Upper lobe of left lung (tissue), 6 donors: Measurements from ENCODE around the gene MRPL51. TPM values are rescaled to one million over a fixed set of nuclear protein-coding genes. Genes with fewer than 3 reads are reported as not detected.

ENCODE experiments used
- ATAC-seq, 2 donors: fragments of 200-7000 bp; cut with Tn5 transposase; one replicate each; pipeline ENCODE4 v1.9.1; 2022; ENCODE audit warnings: mild to moderate bottlenecking in 2 of 2, moderate library complexity in 2 of 2; ENCODE audit not compliant: low FRiP score in 2 of 2
- DNase-seq, 2 donors: peaks; one replicate each; pipeline ENCODE4 v3.0.0-alpha.2; 2019 to 2020
- H3K27ac ChIP-seq, 4 donors: fragments of 200-600 bp; sonication (generic); one replicate each; pipeline ENCODE4 v1.5.1; 2016 to 2019
- H3K27me3 ChIP-seq, 4 donors: fragments of 200-600 bp; sonication (generic); one replicate each; pipeline ENCODE4 v1.5.1; 2017 to 2019
- H3K36me3 ChIP-seq, 4 donors: fragments of 200-600 bp; sonication (generic); one replicate each; pipeline ENCODE4 v1.5.1; 2016 to 2019
- H3K4me1 ChIP-seq, 4 donors: fragments of 200-600 bp; sonication (generic); one replicate each; pipeline ENCODE4 v1.5.1; 2018 to 2019
- H3K4me3 ChIP-seq, 4 donors: fragments of 200-600 bp; sonication (generic); one replicate each; pipeline ENCODE4 v1.5.1; 2017 to 2019; ENCODE audit warnings: mild to moderate bottlenecking in 2 of 4, moderate library complexity in 1 of 4
- H3K9me3 ChIP-seq, 4 donors: fragments of 200-600 bp; sonication (generic); one replicate each; pipeline ENCODE4 v1.5.1; 2018 to 2019
- EP300 ChIP-seq, 4 donors: sonication (generic); formaldehyde crosslinking; IDR thresholded peaks; one replicate each; pipeline ENCODE4 v1.5.1; 2017; ENCODE audit warnings: antibody characterized with exemption in 4 of 4, control low read depth in 2 of 4
- POLR2A ChIP-seq, 4 donors: fragments of 450-650 bp; IDR thresholded peaks; one replicate each; pipeline ENCODE4 v1.5.1; 2016 to 2017; ENCODE audit warnings: antibody characterized with exemption in 4 of 4, mild to moderate bottlenecking in 2 of 4
- POLR2AphosphoS5 ChIP-seq, 2 donors: sonication (generic); formaldehyde crosslinking; IDR thresholded peaks; one replicate each; pipeline ENCODE4 v1.5.1; 2017; ENCODE audit warnings: antibody characterized with exemption in 2 of 2
- WGBS, 2 donors: methylation state at CpG; one replicate each; pipeline ENCODE4 v1.1.5; 2017 to 2018; 5-methylcytosine and 5-hydroxymethylcytosine counted together
- total RNA-seq, 6 donors: library from RNA; depleted of rRNA in 4 of 6; stranded (reverse); fragments of >200 nt in 4 of 6; gene quantifications; one replicate each; pipeline versions ENCODE4 v1.1.0 to v1.2.1, GENCODE V29; 2016 to 2021
- TF ChIP-seq, protein P1 (sequence below), 6 experiments: fragments of 450-650 bp in 4 of 6; fragments of 200-600 bp in 2 of 6; sonication (generic) in 2 of 6; IDR thresholded peaks; one replicate each; pipeline ENCODE4 v1.5.1; 2016 to 2019; ENCODE audit warnings: antibody characterized with exemption in 6 of 6
- donor health status: DM: no; HTN: no; CAD: no; lungs with moderate emphysema.
- donor health status: DM: no; HTN: yes; CAD: no; lungs with severe emphysema.

MRPL51 gene
- total RNA-seq, 6 donors from 2014 or later, result 40.1 to 125 (median 67.2) TPM

GRCh38 chr12:6458281-6459003, 34.6 kb downstream of the MRPL51 start:
- Histone ChIP-seq H3K36me3 (peaks cover 20 to 94% (median 60%) of the 10 kb centered on the region in 4 donors), H3K27me3 (no peaks in the 10 kb centered on the region), H3K9me3 (no peaks in the 10 kb centered on the region), H3K4me1 (peaks cover 18 to 36% (median 27%) of the 10 kb centered on the region in 4 donors), H3K27ac (no peak overlapping the region), H3K4me3 (no peak overlapping the region)
- TF ChIP-seq POLR2A (IDR thresholded peaks at IDR 0.05) (no peak), EP300 (IDR thresholded peaks at IDR 0.05) (no peak), POLR2AphosphoS5 (IDR thresholded peaks at IDR 0.05) (no peak)
- TF ChIP-seq, protein P1, sequence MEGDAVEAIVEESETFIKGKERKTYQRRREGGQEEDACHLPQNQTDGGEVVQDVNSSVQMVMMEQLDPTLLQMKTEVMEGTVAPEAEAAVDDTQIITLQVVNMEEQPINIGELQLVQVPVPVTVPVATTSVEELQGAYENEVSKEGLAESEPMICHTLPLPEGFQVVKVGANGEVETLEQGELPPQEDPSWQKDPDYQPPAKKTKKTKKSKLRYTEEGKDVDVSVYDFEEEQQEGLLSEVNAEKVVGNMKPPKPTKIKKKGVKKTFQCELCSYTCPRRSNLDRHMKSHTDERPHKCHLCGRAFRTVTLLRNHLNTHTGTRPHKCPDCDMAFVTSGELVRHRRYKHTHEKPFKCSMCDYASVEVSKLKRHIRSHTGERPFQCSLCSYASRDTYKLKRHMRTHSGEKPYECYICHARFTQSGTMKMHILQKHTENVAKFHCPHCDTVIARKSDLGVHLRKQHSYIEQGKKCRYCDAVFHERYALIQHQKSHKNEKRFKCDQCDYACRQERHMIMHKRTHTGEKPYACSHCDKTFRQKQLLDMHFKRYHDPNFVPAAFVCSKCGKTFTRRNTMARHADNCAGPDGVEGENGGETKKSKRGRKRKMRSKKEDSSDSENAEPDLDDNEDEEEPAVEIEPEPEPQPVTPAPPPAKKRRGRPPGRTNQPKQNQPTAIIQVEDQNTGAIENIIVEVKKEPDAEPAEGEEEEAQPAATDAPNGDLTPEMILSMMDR (IDR thresholded peaks at IDR 0.05), result no peak
- 91 to 94% methylated on average over 14 of the region's 14 CpGs for WGBS, 2 donors
- ATAC-seq (no peak), DNase-seq (no peak)

DNA sequence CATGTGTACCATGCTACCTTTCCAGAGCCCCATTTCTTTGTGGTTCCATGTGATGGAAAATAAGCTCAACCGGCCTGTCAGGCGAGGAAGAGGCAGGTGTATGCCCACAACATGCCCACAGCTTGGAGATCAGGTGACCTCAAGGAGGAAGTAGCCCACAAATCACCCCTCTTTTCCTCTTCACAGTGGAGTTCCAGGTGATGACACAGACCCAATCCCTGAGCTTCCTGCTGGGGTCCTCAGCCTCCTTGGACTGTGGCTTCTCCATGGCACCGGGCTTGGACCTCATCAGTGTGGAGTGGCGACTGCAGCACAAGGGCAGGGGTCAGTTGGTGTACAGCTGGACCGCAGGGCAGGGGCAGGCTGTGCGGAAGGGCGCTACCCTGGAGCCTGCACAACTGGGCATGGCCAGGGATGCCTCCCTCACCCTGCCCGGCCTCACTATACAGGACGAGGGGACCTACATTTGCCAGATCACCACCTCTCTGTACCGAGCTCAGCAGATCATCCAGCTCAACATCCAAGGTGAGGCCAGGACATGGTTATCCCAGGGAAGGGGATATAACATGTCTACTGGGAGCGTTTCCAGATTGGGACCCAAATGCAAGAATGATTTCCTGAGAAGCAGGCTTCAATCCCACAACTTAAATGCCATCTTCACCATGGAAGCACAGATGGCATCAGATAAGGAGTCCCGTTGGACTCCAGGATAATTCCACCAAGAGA, 35.7 kb downstream of the MRPL51 start:
- 86 to 92% methylated on average over 8 to 12 of the region's 12 CpGs for WGBS, 2 donors
- ATAC-seq (no peak), DNase-seq (no peak)
- H3K27ac ChIP-seq, result no peak overlapping the region
- H3K4me3 ChIP-seq, result no peak overlapping the region
- peaks cover 20 to 85% (median 50%) of the 10 kb centered on the region in 4 donors for H3K36me3 ChIP-seq
- TF ChIP-seq EP300 (IDR thresholded peaks at IDR 0.05) (no peak), POLR2AphosphoS5 (IDR thresholded peaks at IDR 0.05) (no peak)
- TF ChIP-seq, protein P1 (IDR thresholded peaks at IDR 0.05), result no peak
- peaks cover 20 to 36% (median 28%) of the 10 kb centered on the region in 4 donors for H3K4me1 ChIP-seq
- no peaks in the 10 kb centered on the region for H3K27me3 ChIP-seq
- H3K9me3 ChIP-seq, result no peaks in the 10 kb centered on the region

DNA sequence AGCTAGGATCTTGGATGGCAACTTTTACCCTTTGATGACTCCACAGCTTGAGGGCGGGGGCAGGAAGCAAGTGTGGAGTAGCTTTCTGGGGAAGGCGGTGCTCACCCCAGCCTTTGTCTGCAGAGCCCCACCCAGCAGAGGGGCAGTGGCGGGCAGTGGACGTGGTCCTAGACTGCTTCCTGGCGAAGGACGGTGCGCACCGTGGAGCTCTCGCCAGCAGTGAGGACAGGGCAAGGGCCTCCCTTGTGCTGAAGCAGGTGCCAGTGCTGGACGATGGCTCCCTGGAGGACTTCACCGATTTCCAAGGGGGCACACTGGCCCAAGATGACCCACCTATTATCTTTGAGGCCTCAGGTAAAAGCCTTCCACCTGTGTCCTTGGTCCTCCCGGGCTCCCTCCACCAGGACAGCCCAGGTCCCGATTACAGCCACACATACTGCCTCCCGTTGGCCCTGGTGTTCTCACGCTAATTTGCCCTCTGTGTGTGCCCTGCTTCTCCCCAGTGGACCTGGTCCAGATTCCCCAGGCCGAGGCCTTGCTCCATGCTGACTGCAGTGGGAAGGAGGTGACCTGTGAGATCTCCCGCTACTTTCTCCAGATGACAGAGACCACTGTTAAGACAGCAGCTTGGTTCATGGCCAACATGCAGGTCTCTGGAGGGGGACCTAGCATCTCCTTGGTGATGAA, 40.0 kb downstream of the MRPL51 start:
- DNase-seq (peak; percentile 60 to 61), ATAC-seq (peak; percentile 5 to 30)
- 33 to 68% methylated on average over 9 to 17 of the region's 17 CpGs for WGBS, 2 donors
- H3K36me3 ChIP-seq, result peaks cover 4 to 44% (median 18%) of the 10 kb centered on the region in 4 donors
- H3K4me3 ChIP-seq, result peak overlapping the region in 3 of 4 donors; percentile 71 to 83 (median 71)
- no peaks in the 10 kb centered on the region for H3K9me3 ChIP-seq
- TF ChIP-seq, protein P1 (IDR thresholded peaks at IDR 0.05), result no peak
- TF ChIP-seq POLR2A (IDR thresholded peaks at IDR 0.05), result peak in 1 of 4 donors; percentile 25
- no peaks in the 10 kb centered on the region for H3K27me3 ChIP-seq
- peaks cover 20 to 29% (median 27%) of the 10 kb centered on the region in 4 donors for H3K4me1 ChIP-seq
- peak overlapping the region; percentile 90 to 99 (median 96) for H3K27ac ChIP-seq

DNA sequence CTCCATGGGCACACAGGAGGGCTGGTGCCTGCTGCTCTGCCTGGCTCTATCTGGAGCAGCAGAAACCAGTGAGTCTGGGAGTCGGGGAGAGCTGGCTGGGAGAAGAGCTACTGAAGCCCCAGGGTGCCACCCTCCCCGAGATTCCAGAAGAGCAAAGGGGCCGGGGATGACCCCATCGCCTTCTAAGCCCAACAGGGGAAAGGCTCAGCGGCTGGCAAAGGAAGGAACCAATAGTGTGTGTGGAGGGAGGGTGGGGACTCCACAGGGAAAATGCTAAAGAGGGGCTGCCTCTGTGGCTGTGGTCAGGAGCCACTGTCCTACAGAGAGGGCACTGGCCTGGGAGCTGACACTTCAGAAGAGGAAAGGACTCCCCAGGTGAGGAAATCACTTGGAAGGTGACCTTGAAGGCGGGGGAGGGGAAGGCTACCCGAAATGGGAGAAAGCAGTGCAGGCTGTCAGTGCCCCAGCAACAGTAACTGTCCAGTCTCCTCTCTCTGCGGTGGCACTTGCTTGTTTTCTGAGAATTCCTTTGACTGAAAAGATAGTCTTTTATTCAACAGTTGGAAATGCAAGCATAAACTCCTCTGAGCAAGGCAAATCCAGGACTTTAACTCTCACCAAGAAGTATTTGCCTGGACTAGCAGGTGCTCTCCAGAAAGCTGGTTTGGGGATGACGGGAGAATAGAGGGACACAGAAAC, 40.7 kb downstream of the MRPL51 start:
- Histone ChIP-seq H3K27me3 (no peaks in the 10 kb centered on the region), H3K4me3 (peak overlapping the region; percentile 54 to 83 (median 71)), H3K36me3 (peaks cover under 1 to 43% (median 11%) of the 10 kb centered on the region in 4 donors), H3K9me3 (no peaks in the 10 kb centered on the region), H3K4me1 (peaks cover 20 to 29% (median 27%) of the 10 kb centered on the region in 4 donors), H3K27ac (peak overlapping the region; percentile 90 to 99 (median 96))
- peak in 1 of 2 donors; percentile 50 for DNase-seq
- WGBS, 2 donors, result 3 to 5% methylated on average over 9 of the region's 9 CpGs
- TF ChIP-seq EP300 (IDR thresholded peaks at IDR 0.05) (no peak), POLR2AphosphoS5 (IDR thresholded peaks at IDR 0.05) (no peak), POLR2A (IDR thresholded peaks at IDR 0.05) (peak in 1 of 4 donors; percentile 17)
- ATAC-seq, result peak; percentile 21 to 40
